GM23338 (cell line): ENCODE data around the gene NAP1L4. TPM values are rescaled to one million over a fixed set of nuclear protein-coding genes. Genes with fewer than 3 reads are reported as not detected.

Experiments used
- ATAC-seq: fragments of 200-7000 bp; cut with Tn5 transposase; 3 replicates; pipeline ENCODE4 v1.9.1; 2020
- DNase-seq: peaks from one replicate; pipeline ENCODE4 v3.0.0-alpha.2; 2015; ENCODE audit warnings: low spot score
- H2AFZ ChIP-seq: fragments of 200-600 bp; sonication (generic); 2 replicates; pipeline ENCODE4 v1.8.0; 2016; ENCODE audit warnings: antibody characterized with exemption, mild to moderate bottlenecking, moderate library complexity
- H3F3A ChIP-seq: fragments of 200-600 bp; sonication (generic); replicated peaks from 2 replicates; pipeline ENCODE4 v1.8.0; 2017; ENCODE audit warnings: antibody characterized with exemption, mixed run types, low read depth
- H3K27ac ChIP-seq: fragments of 200-600 bp; sonication (generic); 2 replicates; pipeline ENCODE4 v1.6.1; 2016; ENCODE audit warnings: low read depth
- H3K27me3 ChIP-seq: fragments of 200-600 bp; sonication (generic); 2 replicates; pipeline ENCODE4 v1.8.0; 2016; ENCODE audit warnings: mild to moderate bottlenecking, mixed run types, moderate library complexity; ENCODE audit not compliant: insufficient read depth
- H3K36me3 ChIP-seq: fragments of 200-600 bp; sonication (generic); 2 replicates; pipeline ENCODE4 v1.8.0; 2016; ENCODE audit warnings: mild to moderate bottlenecking; ENCODE audit not compliant: insufficient read depth
- H3K4me1 ChIP-seq: fragments of 200-600 bp; sonication (generic); 2 replicates; pipeline ENCODE4 v1.8.0; 2016; ENCODE audit warnings: mild to moderate bottlenecking, moderate library complexity; ENCODE audit not compliant: insufficient read depth
- H3K4me2 ChIP-seq: fragments of 200-600 bp; sonication (generic); 2 replicates; pipeline ENCODE4 v1.7.1; 2017; ENCODE audit warnings: mixed run types
- H3K4me3 ChIP-seq: fragments of 200-600 bp; sonication (generic); 2 replicates; pipeline ENCODE4 v1.6.1; 2016; ENCODE audit warnings: mixed run types
- H3K79me2 ChIP-seq: fragments of 200-600 bp; sonication (generic); replicated peaks from 2 replicates; pipeline ENCODE4 v1.8.0; 2017; ENCODE audit warnings: mild to moderate bottlenecking; ENCODE audit not compliant: insufficient read depth
- H3K9me2 ChIP-seq: fragments of 200-600 bp; sonication (generic); 2 replicates; pipeline ENCODE4 v1.8.0; 2017; ENCODE audit not compliant: insufficient read depth
- H4K20me1 ChIP-seq: fragments of 200-600 bp; sonication (generic); replicated peaks from 2 replicates; pipeline ENCODE4 v1.8.0; 2017; ENCODE audit warnings: mild to moderate bottlenecking; ENCODE audit not compliant: insufficient read depth
- H3K27ac Mint-ChIP-seq: 2 replicates; pipeline ENCODE4 v1.8.0; 2020; ENCODE audit warnings: inconsistent platforms, mild to moderate bottlenecking, moderate library complexity, mixed read lengths
- H3K27me3 Mint-ChIP-seq: 3 replicates; pipeline ENCODE4 v1.8.0; 2022; ENCODE audit warnings: low read depth, mild to moderate bottlenecking, moderate library complexity, mixed read lengths, inconsistent platforms; ENCODE audit not compliant: insufficient read depth, poor library complexity
- H3K36me3 Mint-ChIP-seq: 3 replicates; pipeline ENCODE4 v1.8.0; 2021; ENCODE audit warnings: low read depth, mild to moderate bottlenecking, inconsistent platforms, moderate library complexity, mixed read lengths
- H3K4me1 Mint-ChIP-seq: 3 replicates; pipeline ENCODE4 v1.8.0; 2020; ENCODE audit warnings: mild to moderate bottlenecking, inconsistent platforms, mixed read lengths
- H3K4me3 Mint-ChIP-seq: 3 replicates; pipeline ENCODE4 v1.8.0; 2021; ENCODE audit warnings: moderate library complexity, mild to moderate bottlenecking, inconsistent platforms, mixed read lengths
- H3K9me3 Mint-ChIP-seq: 3 replicates; pipeline ENCODE4 v1.8.0; 2020; ENCODE audit warnings: moderate library complexity, mild to moderate bottlenecking, inconsistent platforms, mixed read lengths
- CREB1 ChIP-seq: fragments of 250-450 bp; sonication (Bioruptor Pico); IDR thresholded peaks from 2 replicates; pipeline ENCODE4 v1.5.0; 2020; ENCODE audit warnings: low read depth, mild to moderate bottlenecking, moderate library complexity
- EZH2 ChIP-seq: fragments of 200-600 bp; sonication (generic); IDR thresholded peaks from one replicate; pipeline ENCODE4 v1.8.0; 2017; ENCODE audit warnings: antibody characterized with exemption, mild to moderate bottlenecking, low read depth; ENCODE audit not compliant: unreplicated experiment
- JUNB ChIP-seq: IDR thresholded peaks from one replicate; pipeline ENCODE4 v1.6.1; 2016; ENCODE audit warnings: antibody characterized with exemption; ENCODE audit not compliant: unreplicated experiment
- NANOG ChIP-seq: IDR thresholded peaks from 2 replicates; pipeline ENCODE4 v1.6.1; 2016; ENCODE audit warnings: antibody characterized with exemption, borderline replicate concordance
- POLR2AphosphoS5 ChIP-seq: IDR thresholded peaks from 2 replicates; pipeline ENCODE4 v1.6.1; 2016; ENCODE audit warnings: antibody characterized with exemption, low read depth
- REST ChIP-seq: IDR thresholded peaks from one replicate; pipeline ENCODE4 v1.6.1; 2018; ENCODE audit warnings: antibody characterized with exemption; ENCODE audit not compliant: unreplicated experiment
- ZNF114 ChIP-seq: fragments of 250-450 bp; sonication (Bioruptor Pico); IDR thresholded peaks from 2 replicates; pipeline ENCODE4 v1.5.0; 2020; ENCODE audit warnings: mild to moderate bottlenecking, moderate library complexity
- ZNF331 ChIP-seq: fragments of 250-450 bp; sonication (Bioruptor Pico); IDR thresholded peaks from 2 replicates; pipeline ENCODE4 v1.5.0; 2020; ENCODE audit warnings: low read depth, mild to moderate bottlenecking, moderate library complexity
- polyA plus RNA-seq: library from polyadenylated mRNA; unstranded; fragments of >200 nt; fragmentation: Nextera tagmentation; extraction: Ambion mirVana; gene quantifications from 2 replicates; pipeline ENCODE4 v1.2.1, GENCODE V29; 2016
- total RNA-seq: library from RNA; depleted of rRNA; stranded (reverse); fragments of >200 nt; shearing (Covaris generic); gene quantifications from 2 replicates; pipeline ENCODE4 v1.2.3, GENCODE V29; 2014
- TF ChIP-seq, protein P1 (sequence below): IDR thresholded peaks from 2 replicates; pipeline ENCODE4 v1.6.1; 2016; ENCODE audit warnings: antibody characterized with exemption
- TF ChIP-seq, protein P2 (sequence below), 2 experiments: fragments of 200-600 bp in 1 of 2; sonication (generic) in 1 of 2; conservative IDR thresholded peaks; 2 replicates each; pipeline versions ENCODE4 v1.5.1 to v1.6.1; 2016 to 2017; ENCODE audit warnings: antibody characterized with exemption in 2 of 2, low read depth in 2 of 2, mild to moderate bottlenecking in 2 of 2, moderate library complexity in 1 of 2

Gene NAP1L4
- total and polyA plus RNA-seq, 2 experiments from 2014 or later: 181 to 189 TPM

DNA sequence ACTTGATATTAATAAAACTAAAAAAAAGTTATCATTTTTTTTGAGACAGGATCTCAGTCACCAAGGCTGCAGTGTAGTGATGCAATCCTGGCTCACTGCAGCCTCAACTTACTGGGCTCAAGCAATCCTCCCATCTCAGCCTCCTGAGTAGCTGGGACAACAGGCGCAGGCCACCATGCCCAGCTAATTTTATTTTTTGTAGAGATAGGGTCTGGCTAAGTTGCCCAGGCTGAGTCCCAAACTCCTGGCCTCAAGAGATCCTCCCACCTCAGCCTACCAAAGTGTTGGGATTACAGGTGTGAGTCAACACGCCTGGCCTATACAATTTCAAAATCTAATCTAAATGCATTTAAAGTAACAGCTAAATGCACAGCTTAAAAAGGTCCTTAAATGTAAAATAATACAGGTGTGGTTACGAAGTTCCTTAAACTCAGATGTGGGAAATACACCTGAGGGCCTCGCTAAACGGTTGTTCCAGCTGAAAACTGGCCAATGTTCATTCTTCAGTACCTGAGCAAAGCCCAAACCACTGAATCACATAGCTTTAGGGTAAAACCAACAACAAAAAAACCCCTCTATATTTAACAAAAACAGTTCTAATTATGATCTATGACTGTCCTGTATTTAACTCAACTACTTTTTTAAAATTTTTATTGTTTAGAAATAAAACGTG is 11.8 kb downstream of the NAP1L4 start:
- no peak overlapping the region for H3K27ac ChIP-seq
- Mint-ChIP-seq H3K4me1 (peaks cover 5% of the 10 kb centered on the region; the same call in 2 of the 3 replicates), H3K27me3 (no peaks in the 10 kb centered on the region), H3K36me3 (peaks cover 47% of the 10 kb centered on the region), H3K9me3 (no peaks in the 10 kb centered on the region), H3K4me3 (no peak overlapping the region), H3K27ac (no peak overlapping the region)
- H3K79me2 ChIP-seq: peaks cover 100% of the 10 kb centered on the region
- H3F3A ChIP-seq: peaks cover 9% of the 10 kb centered on the region; the same call in 1 of the 2 replicates
- no peak overlapping the region for H3K4me2 ChIP-seq
- ATAC-seq: no peak
- H3K36me3 ChIP-seq: peaks cover 32% of the 10 kb centered on the region; the same call in 1 of the 2 replicates
- 0 out of 2 replicates have a peak, but pooled peaks cover 7% of the 10 kb centered on the region for H3K4me1 ChIP-seq
- DNase-seq: no peak
- no peak for TF ChIP-seq CREB1 (CRISPR knock-in tag)
- TF ChIP-seq REST: no peak
- TF ChIP-seq, protein P1, sequence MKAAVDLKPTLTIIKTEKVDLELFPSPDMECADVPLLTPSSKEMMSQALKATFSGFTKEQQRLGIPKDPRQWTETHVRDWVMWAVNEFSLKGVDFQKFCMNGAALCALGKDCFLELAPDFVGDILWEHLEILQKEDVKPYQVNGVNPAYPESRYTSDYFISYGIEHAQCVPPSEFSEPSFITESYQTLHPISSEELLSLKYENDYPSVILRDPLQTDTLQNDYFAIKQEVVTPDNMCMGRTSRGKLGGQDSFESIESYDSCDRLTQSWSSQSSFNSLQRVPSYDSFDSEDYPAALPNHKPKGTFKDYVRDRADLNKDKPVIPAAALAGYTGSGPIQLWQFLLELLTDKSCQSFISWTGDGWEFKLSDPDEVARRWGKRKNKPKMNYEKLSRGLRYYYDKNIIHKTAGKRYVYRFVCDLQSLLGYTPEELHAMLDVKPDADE: no peak
- TF ChIP-seq EZH2: no peak
- no peak for TF ChIP-seq JUNB
- TF ChIP-seq NANOG: no peak
- no peak for TF ChIP-seq ZNF114 (CRISPR knock-in tag)
- TF ChIP-seq ZNF331 (CRISPR knock-in tag): no peak
- no peak for TF ChIP-seq POLR2AphosphoS5
- H3K9me2 ChIP-seq: no peaks in the 10 kb centered on the region
- no peak overlapping the region for H2AFZ ChIP-seq
- no peaks in the 10 kb centered on the region for H3K27me3 ChIP-seq
- H3K4me3 ChIP-seq: no peak overlapping the region
- peaks cover 87% of the 10 kb centered on the region for H4K20me1 ChIP-seq

DNA sequence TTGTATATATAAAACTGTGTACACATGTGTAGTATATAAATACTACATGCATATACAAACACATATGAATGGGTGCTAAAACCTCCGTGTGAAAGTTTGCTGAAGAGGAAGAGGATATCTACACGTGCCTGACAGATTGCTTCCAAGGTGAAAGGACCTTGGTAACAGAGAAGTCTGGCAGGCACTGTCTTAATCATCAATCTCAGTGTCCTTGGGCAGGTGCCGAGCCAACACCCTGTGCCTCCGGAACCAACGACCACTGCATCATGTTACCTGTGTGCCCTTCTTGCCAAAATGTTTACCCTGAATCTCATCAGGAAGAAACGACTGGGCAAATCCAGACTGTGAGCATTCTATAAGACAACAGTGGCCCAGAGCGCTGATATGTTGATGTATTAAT is 15.0 kb downstream of the NAP1L4 start:
- H3K9me3 Mint-ChIP-seq: no peaks in the 10 kb centered on the region
- Histone ChIP-seq H3K27me3 (no peaks in the 10 kb centered on the region), H3K27ac (no peak overlapping the region), H3K36me3 (peaks cover 59% of the 10 kb centered on the region), H3K4me1 (no peaks in the 10 kb centered on the region), H3K4me2 (no peak overlapping the region), H3K79me2 (peaks cover 98% of the 10 kb centered on the region), H3K9me2 (no peaks in the 10 kb centered on the region), H3F3A (0 out of 2 replicates have a peak, but pooled peaks cover 10% of the 10 kb centered on the region), H2AFZ (no peak overlapping the region), H3K4me3 (no peak overlapping the region), H4K20me1 (peaks cover 83% of the 10 kb centered on the region)
- H3K4me3 Mint-ChIP-seq: no peak overlapping the region
- DNase-seq (no peak), ATAC-seq (no peak)
- H3K27ac Mint-ChIP-seq: no peak overlapping the region
- peaks cover 66% of the 10 kb centered on the region for H3K36me3 Mint-ChIP-seq
- H3K4me1 Mint-ChIP-seq: 0 out of 3 replicates have a peak, but pooled peaks cover 2% of the 10 kb centered on the region
- peaks cover 2% of the 10 kb centered on the region for H3K27me3 Mint-ChIP-seq
- TF ChIP-seq NANOG: no peak
- no peak for TF ChIP-seq CREB1 (CRISPR knock-in tag)
- TF ChIP-seq, protein P1: no peak
- no peak for TF ChIP-seq ZNF114 (CRISPR knock-in tag)
- TF ChIP-seq POLR2AphosphoS5: no peak
- TF ChIP-seq, protein P2, sequence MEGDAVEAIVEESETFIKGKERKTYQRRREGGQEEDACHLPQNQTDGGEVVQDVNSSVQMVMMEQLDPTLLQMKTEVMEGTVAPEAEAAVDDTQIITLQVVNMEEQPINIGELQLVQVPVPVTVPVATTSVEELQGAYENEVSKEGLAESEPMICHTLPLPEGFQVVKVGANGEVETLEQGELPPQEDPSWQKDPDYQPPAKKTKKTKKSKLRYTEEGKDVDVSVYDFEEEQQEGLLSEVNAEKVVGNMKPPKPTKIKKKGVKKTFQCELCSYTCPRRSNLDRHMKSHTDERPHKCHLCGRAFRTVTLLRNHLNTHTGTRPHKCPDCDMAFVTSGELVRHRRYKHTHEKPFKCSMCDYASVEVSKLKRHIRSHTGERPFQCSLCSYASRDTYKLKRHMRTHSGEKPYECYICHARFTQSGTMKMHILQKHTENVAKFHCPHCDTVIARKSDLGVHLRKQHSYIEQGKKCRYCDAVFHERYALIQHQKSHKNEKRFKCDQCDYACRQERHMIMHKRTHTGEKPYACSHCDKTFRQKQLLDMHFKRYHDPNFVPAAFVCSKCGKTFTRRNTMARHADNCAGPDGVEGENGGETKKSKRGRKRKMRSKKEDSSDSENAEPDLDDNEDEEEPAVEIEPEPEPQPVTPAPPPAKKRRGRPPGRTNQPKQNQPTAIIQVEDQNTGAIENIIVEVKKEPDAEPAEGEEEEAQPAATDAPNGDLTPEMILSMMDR (conservative IDR thresholded peaks at IDR 0.05; ENCODE audit: low read depth in 2 of 2): no peak
